GM18498 (cell line): ENCODE data around the gene SERPINC1.
"Not testable (repeated sequence)": the region's sequence is repeated elsewhere in the genome, so short reads cannot be mapped to it uniquely, and the experiment has no call there.

Experiments
- ATAC-seq: cut with Tn5 transposase; IDR thresholded peaks from one replicate; pipeline ENCODE4 v1.9.1; 2021; ENCODE audit warnings: mild to moderate bottlenecking, moderate library complexity; ENCODE audit not compliant: unreplicated experiment

Gene SERPINC1

GRCh38 chr1:173863224-173864161, 53.6 kb downstream of the SERPINC1 start:
- no peak for ATAC-seq

- ATAC-seq: no peak
Observed at GRCh38 chr1:173862769-173863223, 54.3 kb downstream of the SERPINC1 start.

GRCh38 chr1:173862146-173862768, 54.9 kb downstream of the SERPINC1 start:
- ATAC-seq: not testable (repeated sequence)

- no peak for ATAC-seq
Observed at GRCh38 chr1:173861731-173862145, 55.4 kb downstream of the SERPINC1 start.

GRCh38 chr1:173860065-173860464, 57.1 kb downstream of the SERPINC1 start:
- ATAC-seq: no peak

GRCh38 chr1:173859547-173859946, 57.6 kb downstream of the SERPINC1 start:
- not testable (repeated sequence) for ATAC-seq

GRCh38 chr1:173857363-173857917, 59.7 kb downstream of the SERPINC1 start:
- no peak for ATAC-seq

- ATAC-seq: no peak
Observed at GRCh38 chr1:173856903-173857302, 60.2 kb downstream of the SERPINC1 start.

GRCh38 chr1:173856014-173856413, 61.1 kb downstream of the SERPINC1 start:
- no peak for ATAC-seq
